Activated CD8-positive, alpha-beta T cell treated with anti-CD3 and anti-CD28 coated beads for 36 hours (primary cell): Measurements from ENCODE around the gene ECE2. TPM values are rescaled to one million over a fixed set of nuclear protein-coding genes. Genes with fewer than 3 reads are reported as not detected.

Source experiments
- ATAC-seq: fragments of 200-7000 bp; cut with Tn5 transposase; one replicate; pipeline ENCODE4 v1.10.0; 2021; ENCODE audit warnings: mild to moderate bottlenecking, moderate library complexity
- CTCF ChIA-PET: fragments of 350-600 bp; sonication (Branson Sonifier 250); formaldehyde crosslinking; loops from one replicate; lab custom pipeline; 2021; ENCODE audit warnings: antibody characterized with exemption; lab: Charles Lee
- POLR2A ChIA-PET: fragments of 350-600 bp; sonication (Branson Sonifier 250); formaldehyde crosslinking; loops from one replicate; lab custom pipeline; 2021; ENCODE audit warnings: antibody characterized with exemption; lab: Charles Lee
- DNase-seq: peaks from one replicate; pipeline ENCODE4 v3.0.0-alpha.2; 2020
- H3K27ac Mint-ChIP-seq: one replicate; pipeline ENCODE4 v1.8.0; 2021; ENCODE audit warnings: mild to moderate bottlenecking, mixed read lengths
- H3K27me3 Mint-ChIP-seq: one replicate; pipeline ENCODE4 v1.8.0; 2021; ENCODE audit warnings: mixed read lengths
- H3K36me3 Mint-ChIP-seq: one replicate; pipeline ENCODE4 v1.8.0; 2021; ENCODE audit warnings: low read depth, mixed read lengths
- H3K4me1 Mint-ChIP-seq: one replicate; pipeline ENCODE4 v1.8.0; 2021; ENCODE audit warnings: low read depth, mixed read lengths
- H3K4me3 Mint-ChIP-seq: one replicate; pipeline ENCODE4 v1.8.0; 2021; ENCODE audit warnings: mild to moderate bottlenecking, moderate library complexity, mixed read lengths
- H3K9me3 Mint-ChIP-seq: one replicate; pipeline ENCODE4 v1.8.0; 2021; ENCODE audit warnings: mixed read lengths
- CTCF ChIP-seq: fragments of 200-600 bp; IDR thresholded peaks from one replicate; pipeline ENCODE4 v1.8.0; 2022; ENCODE audit warnings: antibody characterized with exemption, mild to moderate bottlenecking
- intact Hi-C: fragments of 100-400 bp; cut with micrococcal nuclease; formaldehyde crosslinking; loops from one replicate; pipeline ENCODE4 v1.10.0; 2022
- total RNA-seq, 2 experiments: library from RNA; stranded (reverse); gene quantifications; one replicate each; pipeline ENCODE4 v1.2.3, GENCODE V29; 2021

The ECE2 gene
- total RNA-seq, 2 experiments from 2014 or later, result not detected

DNA sequence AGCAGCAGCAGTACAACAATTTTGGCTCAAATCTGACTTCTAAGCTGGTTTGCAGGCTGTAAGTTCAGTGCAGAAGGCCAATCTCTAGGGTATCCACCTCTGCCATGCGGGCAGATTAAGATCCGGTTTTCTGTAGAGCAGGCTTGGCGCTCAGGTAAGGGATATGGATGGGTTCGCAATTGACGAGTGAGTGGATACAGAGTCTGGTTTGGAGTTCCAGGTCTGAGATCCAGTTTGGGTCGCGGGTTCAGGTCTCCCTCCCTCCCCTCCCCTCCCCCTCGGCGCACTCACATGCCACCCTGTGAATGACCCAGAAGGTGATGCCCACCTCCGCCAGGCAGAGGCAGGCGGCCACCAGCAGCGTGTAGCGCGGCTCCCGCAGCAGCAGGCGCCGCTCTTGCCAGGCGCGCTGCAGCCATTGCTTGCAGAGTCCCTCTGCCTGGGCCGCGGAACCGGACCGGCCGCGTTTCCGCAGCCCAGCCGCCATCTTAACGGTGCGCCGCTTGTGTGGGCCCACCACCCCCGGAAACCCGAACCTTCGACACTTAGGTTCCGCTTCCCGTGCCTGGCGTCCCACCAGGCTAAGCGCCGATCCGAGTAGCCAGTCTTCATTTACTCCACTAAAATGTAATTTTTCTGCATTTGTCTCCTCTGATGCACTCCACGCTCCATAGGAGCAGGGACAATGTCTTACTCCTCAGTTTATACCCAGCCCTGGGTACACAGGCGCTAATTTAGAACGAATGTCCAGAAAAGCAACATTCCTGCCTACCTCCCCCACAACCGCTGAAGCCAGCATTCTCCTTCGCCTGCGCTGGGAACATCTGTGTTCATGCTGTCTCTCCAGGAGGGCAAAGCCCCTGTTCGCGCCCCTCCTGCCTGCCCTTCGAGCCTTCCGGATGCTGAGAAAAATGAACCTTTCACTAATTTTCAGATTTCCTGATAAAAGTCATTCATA is 27.1 kb upstream of the ECE2 start, which contains the start of gene ALG3:
TSS of gene ALG3 (minus strand) at position 509 of the 958 bp plus-strand sequence. CDS start at position 487, 22 bp downstream.
- intact Hi-C loops, result loop anchor here (2.0 to 5.0 kb wide), 2 partner anchors 49 to 114 kb away; partner anchors contain the start of genes EIF2B5 and PSMD2
- DNase-seq (peak; percentile 90), ATAC-seq (peak; percentile 48)
- H3K4me1 Mint-ChIP-seq, result peaks cover 11% of the 10 kb centered on the region
- TF ChIP-seq CTCF, result no peak
- H3K36me3 Mint-ChIP-seq, result peaks cover 16% of the 10 kb centered on the region
- H3K4me3 Mint-ChIP-seq, result peak within 1 kb of the TSS; percentile 91
- peak within 1 kb of the TSS; percentile 97 for H3K27ac Mint-ChIP-seq
- ChIA-PET CTCF (interaction anchor here (1.1 to 1.4 kb wide), 2 partner anchors 16 to 104 kb away, joined by 6 to 10 read pairs; no protein-coding TSS in a partner anchor), POLR2A (interaction anchor here (1.0 kb wide), 1 partner anchor 19 kb away, joined by 3 read pairs; the partner anchor contains the start of gene VWA5B2)
- H3K27me3 Mint-ChIP-seq, result no peaks in the 10 kb centered on the region
- no peaks in the 10 kb centered on the region for H3K9me3 Mint-ChIP-seq

DNA sequence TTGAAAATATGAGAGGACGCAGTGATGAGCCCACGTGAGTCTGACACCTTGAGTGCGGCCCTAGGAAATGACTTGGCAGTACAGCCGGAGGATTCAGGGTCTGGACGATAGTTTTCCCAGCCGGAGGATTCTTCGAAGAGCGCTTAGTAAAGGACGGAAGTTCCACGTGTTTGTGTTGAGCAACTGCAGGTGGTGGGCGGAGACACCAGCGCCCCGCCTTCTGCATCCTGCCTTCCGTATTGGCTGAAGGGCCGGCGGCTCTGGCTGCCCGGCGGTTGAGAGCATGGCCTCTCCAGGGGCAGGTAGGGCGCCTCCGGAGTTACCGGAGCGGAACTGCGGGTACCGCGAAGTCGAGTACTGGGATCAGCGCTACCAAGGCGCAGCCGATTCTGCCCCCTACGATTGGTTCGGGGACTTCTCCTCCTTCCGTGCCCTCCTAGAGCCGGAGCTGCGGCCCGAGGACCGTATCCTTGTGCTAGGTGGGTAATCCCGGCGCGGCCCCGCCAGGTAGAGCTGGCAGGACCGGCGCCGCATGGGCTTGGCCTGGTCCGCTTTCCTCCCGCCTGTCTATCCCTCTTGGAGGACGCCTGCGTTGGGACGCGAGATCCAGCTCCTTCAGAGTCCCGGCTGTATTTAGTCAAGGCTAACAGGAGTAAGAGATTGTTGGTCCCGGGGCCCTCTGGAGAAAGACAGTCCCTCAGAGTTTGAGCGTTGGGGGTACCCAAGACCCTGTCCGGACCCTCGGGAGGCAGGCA is 26.2 kb upstream of the ECE2 start, which contains the start of gene EEF1AKMT4:
TSS of gene EEF1AKMT4 (plus strand) at position 261 of the 755 bp plus-strand sequence. CDS start at position 284, 23 bp downstream.
- peak; percentile 99 for DNase-seq
- intact Hi-C loops, result loop anchor here (2.0 to 5.0 kb wide), 2 partner anchors 48 to 115 kb away; partner anchors contain the start of genes EIF2B5 and PSMD2
- POLR2A ChIA-PET, result interaction anchor here (0.6 to 1.3 kb wide), 12 partner anchors 10 to 313 kb away, joined by 3 to 6 read pairs (median 4); partner anchors contain the start of gene VWA5B2
- H3K36me3 Mint-ChIP-seq, result peaks cover 13% of the 10 kb centered on the region
- peak; percentile 91 for ATAC-seq
- no peak for TF ChIP-seq CTCF
- H3K27ac Mint-ChIP-seq, result peak within 1 kb of the TSS; percentile 97
- no peaks in the 10 kb centered on the region for H3K9me3 Mint-ChIP-seq
- H3K27me3 Mint-ChIP-seq, result no peaks in the 10 kb centered on the region
- CTCF ChIA-PET, result interaction anchor here (0.6 to 4.9 kb wide), 34 partner anchors 9 to 365 kb away, joined by 3 to 67 read pairs (median 4); partner anchors contain the start of genes ABCF3, CAMK2N2, CLCN2 and PARL
- H3K4me1 Mint-ChIP-seq, result peaks cover 11% of the 10 kb centered on the region
- peak within 1 kb of the TSS; percentile 91 for H3K4me3 Mint-ChIP-seq

GRCh38 chr3:184250167-184250828 is 25.5 kb upstream of the ECE2 start:
- ATAC-seq, result peak; percentile 67
- Mint-ChIP-seq H3K4me1 (peaks cover 16% of the 10 kb centered on the region), H3K27me3 (no peaks in the 10 kb centered on the region), H3K4me3 (peak overlapping the region; percentile 91), H3K9me3 (no peaks in the 10 kb centered on the region), H3K27ac (peak overlapping the region; percentile 97), H3K36me3 (peaks cover 8% of the 10 kb centered on the region)
- POLR2A ChIA-PET, result interaction anchor here (0.6 to 1.4 kb wide), 14 partner anchors 9 to 314 kb away, joined by 3 to 6 read pairs (median 4); partner anchors contain the start of gene VWA5B2
- intact Hi-C loops, result no loop called here
- peak; percentile 98 for DNase-seq
- CTCF ChIA-PET, result interaction anchor here (0.8 to 4.9 kb wide), 33 partner anchors 9 to 365 kb away, joined by 3 to 67 read pairs (median 4); partner anchors contain the start of genes ABCF3, CAMK2N2, CLCN2 and PARL
- peak; percentile 85 for TF ChIP-seq CTCF

- intact Hi-C loops, result no loop called here
- Mint-ChIP-seq H3K4me3 (no peak overlapping the region), H3K36me3 (peaks cover 14% of the 10 kb centered on the region), H3K27ac (peak overlapping the region; percentile 66), H3K4me1 (peaks cover 18% of the 10 kb centered on the region), H3K27me3 (peaks cover 8% of the 10 kb centered on the region), H3K9me3 (no peaks in the 10 kb centered on the region)
- DNase-seq (peak; percentile 58), ATAC-seq (peak; percentile 54)
- TF ChIP-seq CTCF, result no peak
- POLR2A ChIA-PET, result interaction anchor here (1.3 kb wide), 1 partner anchor 19 kb away, joined by 6 read pairs; no protein-coding TSS in a partner anchor
- CTCF ChIA-PET, result interaction anchor here (1.4 to 3.2 kb wide), 3 partner anchors 15 to 98 kb away, joined by 3 to 18 read pairs (median 4); no protein-coding TSS in a partner anchor
Measured at GRCh38 chr3:184255291-184256039, 20.4 kb upstream of the ECE2 start.
